Liver (tissue), 9 donors: ENCODE results near the gene CHTF18. TPM values are rescaled to one million over a fixed set of nuclear protein-coding genes. Genes with fewer than 3 reads are reported as not detected.

ENCODE experiments used
- DNase-seq: peaks from one replicate; pipeline ENCODE4 v3.0.0-alpha.2; 2017; ENCODE audit warnings: low spot score
- H3K27ac ChIP-seq, 2 donors: one replicate each; pipeline ENCODE4 v1.7.0; 2013; ENCODE audit warnings: inconsistent platforms in 2 of 2, low read length in 2 of 2, control low read depth in 1 of 2, low read depth in 1 of 2, mild to moderate bottlenecking in 1 of 2
- H3K27me3 ChIP-seq, 4 donors: one replicate each; pipeline versions ENCODE4 v1.6.1 to v1.7.0; 2013; ENCODE audit warnings: low read length in 3 of 4, inconsistent platforms in 1 of 4, mild to moderate bottlenecking in 1 of 4, moderate library complexity in 1 of 4; ENCODE audit not compliant: control insufficient read depth in 4 of 4, insufficient read depth in 4 of 4
- H3K36me3 ChIP-seq, 4 donors: one replicate each; pipeline versions ENCODE4 v1.6.1 to v1.7.0; 2013; ENCODE audit warnings: low read length in 3 of 4, mild to moderate bottlenecking in 3 of 4, low read depth in 1 of 4, moderate library complexity in 1 of 4; ENCODE audit not compliant: control insufficient read depth in 4 of 4, insufficient read depth in 3 of 4
- H3K4me1 ChIP-seq, 4 donors: one replicate each; pipeline versions ENCODE4 v1.6.1 to v1.7.0; 2013; ENCODE audit warnings: low read length in 3 of 4, mild to moderate bottlenecking in 3 of 4, moderate library complexity in 1 of 4; ENCODE audit not compliant: control insufficient read depth in 4 of 4, insufficient read depth in 4 of 4
- H3K4me3 ChIP-seq, 3 donors: one replicate each; pipeline versions ENCODE4 v1.6.1 to v1.7.0; 2013; ENCODE audit warnings: low read length in 3 of 3, control low read depth in 1 of 3, low read depth in 1 of 3, mild to moderate bottlenecking in 1 of 3
- H3K9ac ChIP-seq, 2 donors: one replicate each; pipeline ENCODE4 v1.7.0; 2013; ENCODE audit warnings: low read length in 2 of 2, mild to moderate bottlenecking in 2 of 2, moderate library complexity in 2 of 2, control low read depth in 1 of 2, low read depth in 1 of 2
- H3K9me3 ChIP-seq, 4 donors: one replicate each; pipeline versions ENCODE4 v1.6.1 to v1.7.0; 2013; ENCODE audit warnings: low read length in 3 of 4; ENCODE audit not compliant: control insufficient read depth in 4 of 4
- EGR1 ChIP-seq, 2 donors: IDR thresholded peaks; 2 replicates each; pipeline ENCODE4 v1.6.1; 2016 to 2018; ENCODE audit warnings: antibody characterized with exemption in 2 of 2, low read depth in 2 of 2
- FOXA1 ChIP-seq: IDR thresholded peaks from 2 replicates; pipeline ENCODE4 v1.6.1; 2016; ENCODE audit warnings: antibody characterized with exemption
- FOXA2 ChIP-seq: IDR thresholded peaks from 2 replicates; pipeline ENCODE4 v1.6.1; 2016; ENCODE audit warnings: antibody characterized with exemption
- GABPA ChIP-seq, 2 donors: IDR thresholded peaks in 1 of 2; conservative IDR thresholded peaks in 1 of 2; 2 replicates each; pipeline ENCODE4 v1.6.1; 2016; ENCODE audit warnings: antibody characterized with exemption in 2 of 2, mild to moderate bottlenecking in 1 of 2, moderate library complexity in 1 of 2
- HNF4A ChIP-seq, 2 donors: conservative IDR thresholded peaks; 2 replicates each; pipeline ENCODE4 v1.6.1; 2016; ENCODE audit warnings: antibody characterized with exemption in 2 of 2, mild to moderate bottlenecking in 2 of 2
- HNF4G ChIP-seq: IDR thresholded peaks from 2 replicates; pipeline ENCODE4 v1.6.1; 2016; ENCODE audit warnings: antibody characterized with exemption
- NR2F2 ChIP-seq: IDR thresholded peaks from 2 replicates; pipeline ENCODE4 v1.6.1; 2016; ENCODE audit warnings: antibody characterized with exemption
- RAD21 ChIP-seq, 2 donors: IDR thresholded peaks; 2 replicates each; pipeline ENCODE4 v1.6.1; 2016; ENCODE audit warnings: antibody characterized with exemption in 2 of 2, mild to moderate bottlenecking in 2 of 2
- RXRA ChIP-seq, 2 donors: IDR thresholded peaks; 2 replicates each; pipeline ENCODE4 v1.6.1; 2017 to 2018; ENCODE audit warnings: antibody characterized with exemption in 2 of 2, mild to moderate bottlenecking in 1 of 2
- SP1 ChIP-seq: IDR thresholded peaks from 2 replicates; pipeline ENCODE4 v1.6.1; 2018; ENCODE audit warnings: antibody characterized with exemption, mild to moderate bottlenecking
- TAF1 ChIP-seq: conservative IDR thresholded peaks from 2 replicates; pipeline ENCODE4 v1.6.1; 2016; ENCODE audit warnings: antibody characterized with exemption, mild to moderate bottlenecking
- YY1 ChIP-seq: IDR thresholded peaks from 2 replicates; pipeline ENCODE4 v1.6.1; 2016; ENCODE audit warnings: antibody characterized with exemption, mild to moderate bottlenecking
- WGBS: extraction: QIAGEN DNeasy Blood & Tissue Kit; methylation state at CpG from one replicate; pipeline ENCODE4 v1.1.7; 2013; 5-methylcytosine and 5-hydroxymethylcytosine counted together
- polyA plus RNA-seq, 2 donors: library from polyadenylated mRNA; stranded (reverse) in 1 of 2; unstranded in 1 of 2; fragments of 200-250 nt in 1 of 2; fragments of >200 nt in 1 of 2; fragmentation: Nextera tagmentation in 1 of 2; extraction: Ambion mirVana in 1 of 2; gene quantifications; one replicate each; pipeline versions ENCODE4 v1.2.1 to v1.2.3, GENCODE V29; 2013 to 2015
- total RNA-seq, 2 donors: library from RNA; depleted of rRNA; stranded (reverse); fragments of >200 nt; gene quantifications; one replicate each; pipeline ENCODE4 v1.2.3, GENCODE V29; 2014
- TF ChIP-seq, protein P1 (sequence below): IDR thresholded peaks from 2 replicates; pipeline ENCODE4 v1.6.1; 2016; ENCODE audit warnings: antibody characterized with exemption
- TF ChIP-seq, protein P2 (sequence below): fragments of 150-350 bp; IDR thresholded peaks from 2 replicates; pipeline ENCODE4 v1.5.1; 2017; ENCODE audit warnings: improper control_type of control experiment, low read depth, low read length; ENCODE audit not compliant: missing input control
- donor health status: healthy.
- donor health status: healthy.
- donor health status: healthy.
- donor health status: healthy.
- donor health status: healthy.

CHTF18 gene
- total and polyA plus RNA-seq, 4 donors = 1.7 to 15.6 (median 3.9) TPM

DNA sequence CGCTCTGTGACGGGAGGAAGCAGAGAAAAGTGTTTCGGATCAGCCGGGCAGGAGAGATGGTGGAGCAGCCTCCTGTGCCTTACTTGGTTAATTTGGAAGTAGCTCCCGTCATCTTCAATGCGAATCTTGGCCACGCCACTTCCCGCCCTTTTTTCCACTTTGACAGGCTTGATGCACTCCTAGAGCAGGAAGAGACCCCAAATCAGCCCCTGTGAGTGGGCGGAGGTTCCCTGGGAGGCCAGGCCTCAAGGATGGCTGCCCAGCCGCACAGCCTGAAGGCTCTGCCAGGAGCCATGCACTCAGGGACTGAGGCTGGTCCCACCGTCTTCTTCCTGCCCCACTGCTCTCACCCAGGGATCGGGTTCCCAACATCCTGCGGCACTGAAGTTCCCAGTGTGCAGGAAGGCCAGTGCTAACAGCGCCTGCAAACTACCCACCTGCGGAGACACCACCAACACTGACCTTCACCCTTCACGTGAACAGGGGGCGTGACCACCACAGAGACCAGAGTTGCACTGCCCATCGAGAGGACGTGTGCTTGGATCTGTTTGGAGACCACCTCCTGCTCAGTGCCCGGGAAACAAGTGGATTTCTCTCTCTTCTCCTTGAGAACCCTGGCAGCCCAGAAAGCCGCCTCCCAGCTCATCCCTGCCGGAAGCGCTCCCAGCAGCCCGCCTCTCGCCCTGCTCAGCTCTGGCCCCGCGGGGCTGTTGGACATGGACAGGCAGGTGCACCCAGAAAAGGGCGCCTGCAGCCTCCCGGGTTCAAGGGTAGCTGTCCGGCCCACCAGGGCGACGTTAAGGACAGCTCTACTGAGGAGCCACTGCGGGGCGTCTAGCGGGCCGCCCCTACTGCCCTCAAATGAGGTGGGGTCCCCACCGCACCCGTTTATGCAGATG is 48.6 kb upstream of the CHTF18 start:
- no peak for TF ChIP-seq TAF1
- peak; percentile 8 to 19 for TF ChIP-seq HNF4A (conservative IDR thresholded peaks at IDR 0.05)
- no peak for TF ChIP-seq SP1
- TF ChIP-seq NR2F2 = no peak
- TF ChIP-seq EGR1 (IDR thresholded peaks at IDR 0.05; ENCODE audit: low read depth in 2 of 2) = no peak
- Histone ChIP-seq H3K36me3 (peaks cover 3 to 27% (median 14%) of the 10 kb centered on the region in 4 donors), H3K27me3 (no peaks in the 10 kb centered on the region), H3K9ac (peak overlapping the region; percentile 74 to 88), H3K4me3 (peak overlapping the region; percentile 83 to 99 (median 93)), H3K4me1 (peaks cover 12 to 17% (median 15%) of the 10 kb centered on the region in 4 donors), H3K9me3 (no peaks in the 10 kb centered on the region), H3K27ac (no peak overlapping the region)
- 37% methylated on average over 38 of the region's 38 CpGs for WGBS
- peak; percentile 55 for DNase-seq

DNA sequence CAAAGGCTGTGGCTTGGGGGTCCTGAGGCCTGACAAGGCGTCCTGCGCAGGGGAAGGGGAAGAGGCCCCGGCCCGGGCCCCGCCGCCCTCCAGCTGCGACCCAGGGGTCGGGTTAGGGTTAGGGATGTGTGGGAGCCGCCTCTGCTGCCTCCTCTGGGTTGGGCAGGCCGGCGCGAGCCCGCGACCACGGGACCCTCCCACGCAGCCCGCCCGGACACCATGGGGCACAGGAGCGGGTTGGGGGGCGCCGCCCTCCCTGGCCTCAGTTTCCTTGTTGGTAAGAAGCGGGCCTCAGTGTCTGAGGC is 48.0 kb upstream of the CHTF18 start:
- peak overlapping the region; percentile 50 to 56 for H3K27ac ChIP-seq
- peak overlapping the region; percentile 74 to 88 for H3K9ac ChIP-seq
- under 1% methylated on average over 22 of the region's 22 CpGs for WGBS
- peak overlapping the region; percentile 83 to 99 (median 93) for H3K4me3 ChIP-seq
- TF ChIP-seq, protein P1, sequence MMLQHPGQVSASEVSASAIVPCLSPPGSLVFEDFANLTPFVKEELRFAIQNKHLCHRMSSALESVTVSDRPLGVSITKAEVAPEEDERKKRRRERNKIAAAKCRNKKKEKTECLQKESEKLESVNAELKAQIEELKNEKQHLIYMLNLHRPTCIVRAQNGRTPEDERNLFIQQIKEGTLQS = no peak
- no peak for TF ChIP-seq EGR1 (IDR thresholded peaks at IDR 0.05; ENCODE audit: low read depth in 2 of 2)
- no peak for TF ChIP-seq RAD21 (IDR thresholded peaks at IDR 0.05)
- TF ChIP-seq, protein P2, sequence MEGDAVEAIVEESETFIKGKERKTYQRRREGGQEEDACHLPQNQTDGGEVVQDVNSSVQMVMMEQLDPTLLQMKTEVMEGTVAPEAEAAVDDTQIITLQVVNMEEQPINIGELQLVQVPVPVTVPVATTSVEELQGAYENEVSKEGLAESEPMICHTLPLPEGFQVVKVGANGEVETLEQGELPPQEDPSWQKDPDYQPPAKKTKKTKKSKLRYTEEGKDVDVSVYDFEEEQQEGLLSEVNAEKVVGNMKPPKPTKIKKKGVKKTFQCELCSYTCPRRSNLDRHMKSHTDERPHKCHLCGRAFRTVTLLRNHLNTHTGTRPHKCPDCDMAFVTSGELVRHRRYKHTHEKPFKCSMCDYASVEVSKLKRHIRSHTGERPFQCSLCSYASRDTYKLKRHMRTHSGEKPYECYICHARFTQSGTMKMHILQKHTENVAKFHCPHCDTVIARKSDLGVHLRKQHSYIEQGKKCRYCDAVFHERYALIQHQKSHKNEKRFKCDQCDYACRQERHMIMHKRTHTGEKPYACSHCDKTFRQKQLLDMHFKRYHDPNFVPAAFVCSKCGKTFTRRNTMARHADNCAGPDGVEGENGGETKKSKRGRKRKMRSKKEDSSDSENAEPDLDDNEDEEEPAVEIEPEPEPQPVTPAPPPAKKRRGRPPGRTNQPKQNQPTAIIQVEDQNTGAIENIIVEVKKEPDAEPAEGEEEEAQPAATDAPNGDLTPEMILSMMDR = no peak
- TF ChIP-seq GABPA (IDR thresholded peaks at IDR 0.05 in 1 of 2, conservative IDR thresholded peaks at IDR 0.05 in 1 of 2) = no peak
- no peak for TF ChIP-seq HNF4G
- TF ChIP-seq RXRA (IDR thresholded peaks at IDR 0.05) = no peak
- TF ChIP-seq NR2F2 = no peak
- no peak for TF ChIP-seq FOXA1
- no peaks in the 10 kb centered on the region for H3K9me3 ChIP-seq
- H3K36me3 ChIP-seq = peaks cover 3 to 21% (median 12%) of the 10 kb centered on the region in 4 donors
- H3K4me1 ChIP-seq = peaks cover 12 to 17% (median 15%) of the 10 kb centered on the region in 4 donors
- no peak for DNase-seq
- no peaks in the 10 kb centered on the region for H3K27me3 ChIP-seq

DNA sequence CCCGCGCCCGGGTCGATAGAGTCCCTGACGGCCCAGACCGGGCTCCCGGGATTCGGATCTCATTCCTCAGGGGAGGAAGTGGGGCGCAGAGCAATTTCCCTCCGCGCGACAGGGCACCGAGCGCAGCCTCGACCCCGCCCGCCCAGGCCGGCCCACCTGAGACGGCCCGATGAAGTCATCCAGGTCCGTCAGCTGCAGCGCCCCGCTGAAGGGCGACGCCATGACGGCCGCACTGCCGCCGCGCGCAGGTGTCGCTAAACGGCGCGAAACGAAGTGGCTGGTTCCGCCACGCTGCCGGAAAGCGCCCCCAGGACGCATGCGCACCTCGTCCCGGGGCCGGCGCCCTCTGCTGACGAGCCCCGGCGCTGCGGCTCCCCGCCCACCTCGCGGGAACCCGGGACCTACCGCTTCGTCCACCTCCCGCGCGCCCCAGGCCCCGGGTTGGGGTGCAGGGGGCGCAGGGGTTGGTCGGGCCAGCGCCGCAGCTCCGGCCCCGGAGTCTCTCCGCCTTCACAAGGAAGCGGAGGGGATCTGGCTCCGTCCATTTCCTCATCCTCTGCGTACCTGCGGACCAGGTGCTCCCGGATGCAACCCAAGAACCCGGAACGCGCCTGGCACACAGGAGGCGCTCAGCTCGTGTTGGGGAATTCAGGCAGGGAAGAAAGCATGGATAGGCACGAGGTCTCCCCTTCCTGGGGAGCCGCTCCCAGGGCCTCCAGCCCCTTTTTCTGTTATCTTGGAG is 47.5 kb upstream of the CHTF18 start, which contains the start of gene CIAO3:
Gene CIAO3, minus strand, starts transcription at position 234 of the 742 bp plus-strand sequence. Its CDS starts 12 bp downstream, at position 222.
- no peaks in the 10 kb centered on the region for H3K9me3 ChIP-seq
- H3K4me1 ChIP-seq = peaks cover 12 to 17% (median 15%) of the 10 kb centered on the region in 4 donors
- H3K4me3 ChIP-seq = peak within 1 kb of the TSS; percentile 83 to 99 (median 93)
- H3K9ac ChIP-seq = peak within 1 kb of the TSS; percentile 74 to 88
- WGBS = under 1% methylated on average over 79 of the region's 79 CpGs
- H3K36me3 ChIP-seq = peaks cover 1 to 16% (median 9%) of the 10 kb centered on the region in 4 donors
- H3K27me3 ChIP-seq = no peaks in the 10 kb centered on the region
- peak; percentile 94 for DNase-seq
- TF ChIP-seq, protein P2 = peak; percentile 87
- TF ChIP-seq RAD21 (IDR thresholded peaks at IDR 0.05) = peak in 1 of 2 donors; percentile 55
- TF ChIP-seq RXRA (IDR thresholded peaks at IDR 0.05) = no peak
- TF ChIP-seq YY1 = peak; percentile 97
- TF ChIP-seq FOXA2 = no peak
- TF ChIP-seq GABPA (IDR thresholded peaks at IDR 0.05 in 1 of 2, conservative IDR thresholded peaks at IDR 0.05 in 1 of 2) = peak in 1 of 2 donors; percentile 68
- H3K27ac ChIP-seq = peak within 1 kb of the TSS; percentile 50 to 56
